Mesenchymal stem cell (in vitro differentiated cells and primary cell): ENCODE results near the gene RBMS3.

Experiments used
- DNase-seq: peaks from one replicate; pipeline ENCODE4 v3.0.0-alpha.2; 2013
- H2AFZ ChIP-seq: one replicate; pipeline ENCODE4 v1.6.1; 2013; ENCODE audit warnings: low read depth, mild to moderate bottlenecking, control low read depth, inconsistent platforms, low read length, moderate library complexity
- H2AK5ac ChIP-seq: 2 replicates; pipeline ENCODE4 v1.6.1; 2013; ENCODE audit warnings: low read length, moderate library complexity, mild to moderate bottlenecking, inconsistent platforms; ENCODE audit not compliant: severe bottlenecking
- H2BK120ac ChIP-seq: one replicate; pipeline ENCODE4 v1.6.1; 2013; ENCODE audit warnings: low read depth, mild to moderate bottlenecking, inconsistent platforms, low read length, moderate library complexity
- H2BK12ac ChIP-seq, 2 experiments: one replicate each; pipeline ENCODE4 v1.6.1; 2013; ENCODE audit warnings: inconsistent platforms in 2 of 2, low read length in 2 of 2, mild to moderate bottlenecking in 2 of 2, moderate library complexity in 2 of 2, control low read depth in 1 of 2
- H2BK15ac ChIP-seq: one replicate; pipeline ENCODE4 v1.6.1; 2013; ENCODE audit warnings: mild to moderate bottlenecking, low read depth, inconsistent platforms; ENCODE audit not compliant: poor library complexity, severe bottlenecking
- H2BK5ac ChIP-seq: 2 replicates; pipeline ENCODE4 v1.6.1; 2013; ENCODE audit warnings: low read depth, mild to moderate bottlenecking, low read length, control low read depth, inconsistent platforms; ENCODE audit not compliant: poor library complexity, severe bottlenecking
- H3K14ac ChIP-seq, 2 experiments: one replicate each; pipeline ENCODE4 v1.6.1; 2013; ENCODE audit warnings: inconsistent platforms in 2 of 2, low read length in 2 of 2, control low read depth in 1 of 2, mild to moderate bottlenecking in 1 of 2, moderate library complexity in 1 of 2
- H3K18ac ChIP-seq, 2 experiments: one replicate each; pipeline ENCODE4 v1.6.1; 2013; ENCODE audit warnings: inconsistent platforms in 2 of 2, low read length in 2 of 2, control low read depth in 1 of 2, low read depth in 1 of 2, mild to moderate bottlenecking in 1 of 2
- H3K23ac ChIP-seq, 2 experiments: one replicate each; pipeline ENCODE4 v1.6.1; 2013; ENCODE audit warnings: inconsistent platforms in 2 of 2, low read length in 2 of 2, mild to moderate bottlenecking in 2 of 2, moderate library complexity in 2 of 2, control low read depth in 1 of 2
- H3K27ac ChIP-seq: 2 replicates; pipeline ENCODE4 v1.5.1; 2013; ENCODE audit warnings: mild to moderate bottlenecking, moderate library complexity, low read length, control low read depth, inconsistent platforms; ENCODE audit not compliant: poor library complexity, severe bottlenecking
- H3K27me3 ChIP-seq, 2 experiments: 2 replicates each; pipeline versions ENCODE4 v1.6.1 to v1.7.0; 2013; ENCODE audit warnings: low read length in 2 of 2, mild to moderate bottlenecking in 2 of 2, moderate library complexity in 2 of 2, control low read depth in 1 of 2, inconsistent platforms in 1 of 2; ENCODE audit not compliant: control insufficient read depth in 1 of 2, insufficient read depth in 1 of 2
- H3K36me3 ChIP-seq, 2 experiments: 2 replicates each; pipeline versions ENCODE4 v1.6.1 to v1.7.0; 2013; ENCODE audit warnings: low read length in 2 of 2, control low read depth in 1 of 2, inconsistent platforms in 1 of 2, low read depth in 1 of 2, mild to moderate bottlenecking in 1 of 2; ENCODE audit not compliant: insufficient read depth in 2 of 2, control insufficient read depth in 1 of 2
- H3K4ac ChIP-seq, 2 experiments: one replicate each; pipeline ENCODE4 v1.6.1; 2013; ENCODE audit warnings: inconsistent platforms in 2 of 2, low read length in 2 of 2, mild to moderate bottlenecking in 2 of 2, moderate library complexity in 2 of 2, control low read depth in 1 of 2, low read depth in 1 of 2
- H3K4me1 ChIP-seq: 2 replicates; pipeline ENCODE4 v1.6.1; 2013; ENCODE audit warnings: low read depth, low read length, control low read depth; ENCODE audit not compliant: control insufficient read depth, insufficient read depth
- H3K4me2 ChIP-seq: 2 replicates; pipeline ENCODE4 v1.6.1; 2013; ENCODE audit warnings: low read length, mild to moderate bottlenecking, inconsistent platforms; ENCODE audit not compliant: poor library complexity, severe bottlenecking
- H3K4me3 ChIP-seq, 2 experiments: 2 replicates each; pipeline versions ENCODE4 v1.5.1 to v1.7.0; 2013; ENCODE audit warnings: low read length in 2 of 2, mild to moderate bottlenecking in 2 of 2, control low read depth in 1 of 2, low read depth in 1 of 2; ENCODE audit not compliant: insufficient read depth in 1 of 2
- H3K79me1 ChIP-seq: replicated peaks from 2 replicates; pipeline ENCODE4 v1.6.1; 2013; ENCODE audit warnings: mild to moderate bottlenecking, control low read depth, low read length, inconsistent platforms; ENCODE audit not compliant: poor library complexity, severe bottlenecking
- H3K9ac ChIP-seq: 2 replicates; pipeline ENCODE4 v1.7.0; 2013; ENCODE audit warnings: mild to moderate bottlenecking, low read length, moderate library complexity
- H3K9me3 ChIP-seq: 2 replicates; pipeline ENCODE4 v1.7.0; 2013; ENCODE audit warnings: mild to moderate bottlenecking, low read length; ENCODE audit not compliant: control insufficient read depth
- H4K8ac ChIP-seq: one replicate; pipeline ENCODE4 v1.6.1; 2013; ENCODE audit warnings: inconsistent platforms, mild to moderate bottlenecking, low read length, moderate library complexity
- H4K91ac ChIP-seq: one replicate; pipeline ENCODE4 v1.6.1; 2013; ENCODE audit warnings: mild to moderate bottlenecking, low read length, inconsistent platforms
- WGBS: methylation state at CpG from one replicate; pipeline ENCODE4 v1.1.7; 2013; ENCODE audit warnings: mixed read lengths; 5-methylcytosine and 5-hydroxymethylcytosine counted together

Gene RBMS3

DNA sequence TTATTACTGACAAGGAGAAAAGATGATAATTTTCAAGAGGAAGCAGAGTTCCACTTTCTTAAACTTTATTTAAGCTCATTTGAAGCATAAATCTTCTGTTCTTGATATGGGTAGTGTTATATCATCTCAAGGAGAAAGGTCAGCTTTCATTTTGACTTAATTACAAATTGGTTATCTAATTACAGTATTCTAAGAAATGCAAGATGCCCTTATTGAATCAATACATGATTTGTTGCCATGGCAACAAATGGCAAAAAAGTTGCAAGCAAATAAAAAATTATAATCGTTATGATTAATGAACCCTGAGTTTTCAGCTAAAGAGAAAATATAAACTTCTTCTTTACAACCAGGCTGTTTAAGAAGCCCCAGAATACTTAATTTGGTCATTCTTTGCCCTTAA, 622.7 kb downstream of the RBMS3 start:
- Histone ChIP-seq H4K91ac (no peak overlapping the region), H2AFZ (no peak overlapping the region), H2AK5ac (no peak overlapping the region), H3K18ac (no peak overlapping the region), H3K4me2 (no peak overlapping the region), H3K4ac (no peak overlapping the region), H3K79me1 (no peaks in the 10 kb centered on the region), H3K4me3 (no peak overlapping the region), H2BK5ac (no peak overlapping the region), H3K27ac (no peak overlapping the region), H4K8ac (no peak overlapping the region), H3K9ac (no peak overlapping the region), H2BK12ac (no peak overlapping the region), H3K36me3 (peaks cover 0 to 10% of the 10 kb centered on the region in 2 experiments), H2BK15ac (no peak overlapping the region), H2BK120ac (no peak overlapping the region), H3K9me3 (no peaks in the 10 kb centered on the region), H3K23ac (no peak overlapping the region), H3K14ac (no peak overlapping the region), H3K4me1 (no peaks in the 10 kb centered on the region), H3K27me3 (no peaks in the 10 kb centered on the region)
- DNase-seq: no peak
- WGBS: 100% methylated on average over 1 of the region's 1 CpG

DNA sequence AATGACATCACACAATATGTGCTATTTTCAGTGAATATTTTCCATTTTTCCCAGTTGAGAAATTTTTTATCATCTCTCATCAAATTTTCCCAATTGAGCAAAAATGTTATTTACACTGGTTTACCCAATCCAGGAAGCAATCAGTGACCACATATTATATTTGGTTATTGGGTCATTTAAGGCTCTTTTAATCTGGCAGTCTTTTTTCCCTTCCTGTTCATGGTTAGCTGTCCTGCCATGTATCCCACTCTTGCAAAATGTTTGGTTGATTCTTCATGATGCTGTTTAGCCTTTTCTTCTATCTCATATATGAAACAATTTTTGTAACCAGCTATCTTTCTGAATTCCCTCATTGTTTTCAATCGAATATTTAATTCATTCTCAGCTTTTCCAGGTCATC, 626.0 kb downstream of the RBMS3 start:
- H3K79me1 ChIP-seq: no peaks in the 10 kb centered on the region
- WGBS: 100% methylated on average over 1 of the region's 1 CpG

DNA sequence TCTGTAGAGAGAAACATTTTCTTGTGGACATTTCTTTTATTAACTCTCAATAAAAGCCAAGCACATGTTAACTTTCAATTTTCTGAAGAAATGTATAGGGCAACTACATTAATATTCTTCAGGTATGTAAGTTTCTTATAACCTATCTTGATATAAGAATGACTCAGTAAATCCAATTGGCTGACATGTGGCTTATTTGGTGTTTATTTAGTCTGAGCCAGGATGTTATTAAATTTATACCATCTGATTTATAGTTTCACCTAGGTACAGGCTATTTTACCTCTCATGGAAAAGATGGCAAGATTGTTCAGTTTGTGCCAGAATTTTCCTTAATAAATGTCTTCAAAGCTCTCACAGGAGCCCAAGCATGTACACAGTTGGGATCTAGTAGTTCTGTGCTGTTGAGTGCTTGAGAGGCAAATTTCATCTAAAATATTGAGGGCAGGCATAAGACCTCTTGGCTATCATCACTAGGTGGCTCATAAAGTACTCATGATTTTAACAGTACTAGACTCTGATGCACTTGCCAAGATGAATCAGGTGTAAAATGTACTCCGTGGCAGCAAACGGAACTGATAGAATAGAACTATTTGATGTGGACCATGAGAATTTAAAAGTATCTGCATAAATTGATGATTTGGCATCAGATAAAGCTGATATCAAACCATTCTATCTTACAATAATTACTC, 631.9 kb downstream of the RBMS3 start:
- no peak overlapping the region for H4K91ac ChIP-seq
- no peak overlapping the region for H2BK12ac ChIP-seq
- no peak overlapping the region for H3K14ac ChIP-seq
- H3K4me1 ChIP-seq: no peaks in the 10 kb centered on the region
- H3K18ac ChIP-seq: no peak overlapping the region
- H4K8ac ChIP-seq: no peak overlapping the region
- H2AFZ ChIP-seq: no peak overlapping the region
- no peak overlapping the region for H2AK5ac ChIP-seq
- no peak overlapping the region for H2BK120ac ChIP-seq
- H3K4me3 ChIP-seq: no peak overlapping the region
- H3K4me2 ChIP-seq: no peak overlapping the region
- no peak overlapping the region for H2BK5ac ChIP-seq
- H3K27me3 ChIP-seq: no peaks in the 10 kb centered on the region
- H3K23ac ChIP-seq: no peak overlapping the region
- H2BK15ac ChIP-seq: no peak overlapping the region
- no peaks in the 10 kb centered on the region for H3K79me1 ChIP-seq
- H3K27ac ChIP-seq: no peak overlapping the region
- no peak overlapping the region for H3K4ac ChIP-seq
- no peaks in the 10 kb centered on the region for H3K36me3 ChIP-seq
- DNase-seq: no peak
- WGBS: no CpG with 5 or more reads among the region's 2 CpGs
- H3K9me3 ChIP-seq: no peaks in the 10 kb centered on the region
- H3K9ac ChIP-seq: no peak overlapping the region

More for the DNA sequence above, 626.0 kb downstream of the RBMS3 start:
- no peak overlapping the region for H3K23ac ChIP-seq
- no peak for DNase-seq
- no peaks in the 10 kb centered on the region for H3K9me3 ChIP-seq
- H2AK5ac ChIP-seq: no peak overlapping the region
- H2BK12ac ChIP-seq: no peak overlapping the region
- no peak overlapping the region for H3K18ac ChIP-seq
- no peak overlapping the region for H2BK15ac ChIP-seq
- no peak overlapping the region for H2BK5ac ChIP-seq
- no peak overlapping the region for H3K4me3 ChIP-seq
- H4K91ac ChIP-seq: no peak overlapping the region
- H3K27me3 ChIP-seq: no peaks in the 10 kb centered on the region
- H3K27ac ChIP-seq: no peak overlapping the region
- H2BK120ac ChIP-seq: no peak overlapping the region
- no peaks in the 10 kb centered on the region for H3K4me1 ChIP-seq
- H2AFZ ChIP-seq: no peak overlapping the region
- no peaks in the 10 kb centered on the region for H3K36me3 ChIP-seq
- H4K8ac ChIP-seq: no peak overlapping the region
- H3K14ac ChIP-seq: no peak overlapping the region
- H3K4ac ChIP-seq: no peak overlapping the region
- H3K9ac ChIP-seq: no peak overlapping the region
- no peak overlapping the region for H3K4me2 ChIP-seq

DNA sequence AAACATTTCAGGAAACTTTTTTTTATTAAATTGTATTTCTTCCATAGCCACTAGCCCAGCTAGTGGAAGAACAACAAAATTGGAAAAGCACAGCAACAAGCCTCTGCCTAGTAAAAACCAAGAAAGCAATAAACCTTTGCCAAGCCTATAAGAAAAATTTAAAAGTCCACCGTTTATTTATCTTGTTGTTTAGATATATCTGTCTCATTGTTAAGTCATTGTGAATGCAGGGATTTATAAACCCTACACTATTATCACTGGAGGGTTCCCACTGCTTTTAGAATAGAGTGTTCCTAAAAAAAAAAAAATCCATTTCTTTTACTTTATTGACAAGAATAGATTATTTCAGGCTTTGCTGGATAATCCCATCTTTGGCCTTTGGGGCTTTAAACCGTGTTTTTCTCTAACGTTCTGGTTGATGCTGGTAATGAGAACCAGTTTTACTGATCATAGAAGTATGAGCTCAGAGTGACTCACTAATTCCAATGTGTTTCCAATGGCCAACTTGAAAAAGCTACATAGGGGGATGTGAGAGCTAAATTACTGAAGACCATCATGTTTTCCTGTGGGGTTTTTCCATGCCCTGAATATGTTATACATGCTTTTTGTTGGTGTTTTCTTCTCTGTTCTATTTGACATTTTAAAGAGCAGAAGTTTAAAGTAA, 634.1 kb downstream of the RBMS3 start:
- Histone ChIP-seq H2BK15ac (no peak overlapping the region), H3K14ac (no peak overlapping the region), H3K27me3 (no peaks in the 10 kb centered on the region), H2AFZ (no peak overlapping the region), H3K27ac (no peak overlapping the region), H3K4me3 (no peak overlapping the region), H3K79me1 (no peaks in the 10 kb centered on the region), H3K4me1 (no peaks in the 10 kb centered on the region), H2AK5ac (no peak overlapping the region), H2BK120ac (no peak overlapping the region), H2BK5ac (no peak overlapping the region), H3K9ac (peak overlapping the region; percentile 71), H3K4me2 (no peak overlapping the region), H3K9me3 (no peaks in the 10 kb centered on the region), H3K18ac (no peak overlapping the region), H3K36me3 (peaks cover 0 to 2% of the 10 kb centered on the region in 2 experiments), H4K8ac (no peak overlapping the region), H4K91ac (no peak overlapping the region), H2BK12ac (no peak overlapping the region), H3K4ac (no peak overlapping the region), H3K23ac (no peak overlapping the region)
- DNase-seq: peak; percentile 82
- 24% methylated on average over 2 of the region's 3 CpGs for WGBS
